AG08395 (cell line): ENCODE measurements around the gene ANKRD9.
A peak's percentile ranks its signal among the peaks of the same experiment; 100 is the strongest.
"Not testable (repeated sequence)": the region's sequence is repeated elsewhere in the genome, so short reads cannot be mapped to it uniquely, and the experiment has no call there.

Experiments used
- DNase-seq: peaks from one replicate; pipeline ENCODE4 v3.0.0; 2012; ENCODE audit warnings: mixed read lengths, low spot score

The ANKRD9 gene, protein sequence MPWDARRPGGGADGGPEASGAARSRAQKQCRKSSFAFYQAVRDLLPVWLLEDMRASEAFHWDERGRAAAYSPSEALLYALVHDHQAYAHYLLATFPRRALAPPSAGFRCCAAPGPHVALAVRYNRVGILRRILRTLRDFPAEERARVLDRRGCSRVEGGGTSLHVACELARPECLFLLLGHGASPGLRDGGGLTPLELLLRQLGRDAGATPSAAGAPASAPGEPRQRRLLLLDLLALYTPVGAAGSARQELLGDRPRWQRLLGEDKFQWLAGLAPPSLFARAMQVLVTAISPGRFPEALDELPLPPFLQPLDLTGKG

GRCh38 chr14:102509746-102510615 lies at the start of gene ANKRD9:
TSS of gene ANKRD9 (minus strand) at chr14:102509776. CDS start at chr14:102507889, 1,887 bp downstream.
- DNase-seq: peak; percentile 98

DNA sequence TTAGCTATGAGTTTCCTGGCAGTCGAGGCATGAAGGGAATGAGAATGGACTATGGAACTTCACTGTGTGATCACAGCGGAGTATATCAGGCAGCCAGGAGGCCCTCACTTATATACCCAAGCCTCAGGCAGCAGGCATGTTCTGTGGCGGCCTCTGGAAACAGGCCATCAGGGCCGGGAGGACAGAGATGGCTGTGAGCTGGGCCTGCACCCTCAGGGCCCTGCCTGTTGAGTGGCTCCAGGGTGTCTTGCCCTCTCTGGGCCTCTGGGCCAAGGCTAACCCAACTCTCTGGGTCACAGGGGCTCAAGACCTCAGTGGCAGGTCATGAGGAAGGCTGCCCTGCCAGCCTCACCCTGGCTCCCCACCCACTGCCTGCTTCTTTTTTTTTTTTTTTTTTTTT lies 49.0 kb upstream of the ANKRD9 start:
- DNase-seq: no peak

DNA sequence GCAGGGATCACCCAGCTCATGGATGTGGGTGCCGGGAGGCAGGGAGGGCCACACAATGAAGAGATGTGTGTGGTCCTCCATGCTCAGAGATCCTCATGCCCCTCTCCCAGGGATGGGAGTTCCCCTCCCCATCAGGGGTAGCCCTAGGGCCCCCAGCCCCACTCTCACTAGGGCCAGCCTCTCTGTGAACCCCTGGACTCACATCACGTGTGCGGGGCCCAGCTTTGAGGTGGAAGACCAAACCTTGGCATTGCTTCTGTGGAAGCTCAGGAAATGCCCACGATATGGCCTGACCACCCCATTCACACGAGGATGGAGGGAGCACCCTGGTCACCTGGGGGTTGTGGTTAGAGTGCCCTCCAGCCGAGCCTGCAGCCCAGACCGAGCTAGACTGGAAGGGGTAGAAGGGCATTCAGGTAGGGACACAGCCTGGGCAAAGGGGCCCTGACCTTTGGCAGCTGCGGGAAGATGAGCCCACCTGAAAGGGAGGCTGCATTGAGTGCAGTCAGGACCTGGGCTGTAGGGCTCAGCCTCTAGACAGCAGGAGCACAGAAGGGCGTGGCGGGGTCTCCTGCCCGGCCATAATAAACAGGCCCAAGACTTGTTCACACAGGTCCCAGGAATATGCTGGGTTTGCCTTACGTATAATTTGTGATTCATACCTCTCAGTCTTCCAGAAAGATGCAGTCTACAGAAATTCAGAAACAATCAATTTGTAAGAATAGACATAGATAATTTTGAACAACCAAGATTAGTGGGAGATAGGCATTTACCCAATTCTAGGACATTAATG lies 48.1 kb upstream of the ANKRD9 start:
- no peak for DNase-seq

DNA sequence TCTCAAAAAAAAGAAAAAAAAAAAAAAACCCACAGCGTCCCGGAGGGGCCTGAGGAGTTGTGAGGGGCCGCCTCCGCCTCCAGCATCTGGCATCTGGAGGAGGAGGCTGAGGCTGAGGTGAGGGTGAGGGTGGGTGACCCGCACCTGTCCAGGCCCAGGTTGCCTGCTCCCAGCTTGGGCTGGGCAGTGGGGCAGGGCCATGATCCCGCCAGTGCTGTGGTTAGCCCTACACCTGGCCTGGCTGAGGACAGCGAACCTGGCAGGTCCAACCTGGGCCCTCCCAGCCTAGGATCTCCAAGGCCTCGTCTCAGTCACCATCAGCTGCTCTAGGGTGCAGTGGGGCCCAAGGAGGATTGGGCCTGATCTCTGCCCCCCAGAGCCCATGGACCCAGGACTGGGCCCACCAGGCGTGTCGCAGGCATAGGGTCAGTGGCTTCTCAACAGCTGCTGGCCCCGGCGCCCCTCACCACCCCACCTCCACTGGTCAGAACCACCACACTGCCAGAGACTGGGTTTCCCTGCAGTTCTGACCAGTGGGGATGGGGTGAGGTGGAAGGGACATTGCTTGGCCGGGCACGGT lies 46.6 kb upstream of the ANKRD9 start:
- DNase-seq: no peak

- DNase-seq: peak; percentile 35
These were observed 45.5 kb upstream of the ANKRD9 start for GRCh38 chr14:102554821-102555819.

- DNase-seq: no peak
These were observed 42.6 kb upstream of the ANKRD9 start for GRCh38 chr14:102551995-102552705.

- DNase-seq: not testable (repeated sequence)
These were observed 41.4 kb upstream of the ANKRD9 start for GRCh38 chr14:102550927-102551401.

DNA sequence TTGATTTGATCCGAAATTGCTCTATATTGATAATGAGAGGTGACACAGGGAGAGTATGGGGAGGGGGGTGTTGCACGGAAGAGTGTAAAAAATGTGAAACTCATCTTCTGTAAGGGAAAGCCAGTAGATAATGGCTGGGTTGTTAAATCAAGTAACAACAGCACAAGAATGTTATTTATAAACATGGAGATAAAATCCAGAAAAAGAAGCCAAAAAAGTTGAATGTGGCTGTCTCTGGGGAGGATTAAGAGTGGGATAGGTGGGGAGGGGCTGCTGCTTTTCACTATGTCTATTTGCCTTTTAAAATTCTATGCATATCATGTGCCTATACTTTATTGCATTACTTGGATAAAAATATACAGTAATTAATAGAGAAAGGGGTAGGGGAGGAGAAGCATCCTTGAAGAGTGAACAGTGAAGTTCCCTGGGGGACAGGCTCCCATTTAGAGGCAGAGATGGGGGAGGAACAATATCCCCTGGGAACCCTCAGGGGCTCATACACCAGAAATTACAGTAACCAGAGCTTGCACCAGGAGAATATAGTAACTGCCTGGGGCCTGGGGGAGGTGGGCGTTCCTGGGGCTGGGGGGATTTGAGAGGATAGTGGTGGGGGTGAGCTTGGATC lies 39.2 kb upstream of the ANKRD9 start:
- DNase-seq: no peak

DNA sequence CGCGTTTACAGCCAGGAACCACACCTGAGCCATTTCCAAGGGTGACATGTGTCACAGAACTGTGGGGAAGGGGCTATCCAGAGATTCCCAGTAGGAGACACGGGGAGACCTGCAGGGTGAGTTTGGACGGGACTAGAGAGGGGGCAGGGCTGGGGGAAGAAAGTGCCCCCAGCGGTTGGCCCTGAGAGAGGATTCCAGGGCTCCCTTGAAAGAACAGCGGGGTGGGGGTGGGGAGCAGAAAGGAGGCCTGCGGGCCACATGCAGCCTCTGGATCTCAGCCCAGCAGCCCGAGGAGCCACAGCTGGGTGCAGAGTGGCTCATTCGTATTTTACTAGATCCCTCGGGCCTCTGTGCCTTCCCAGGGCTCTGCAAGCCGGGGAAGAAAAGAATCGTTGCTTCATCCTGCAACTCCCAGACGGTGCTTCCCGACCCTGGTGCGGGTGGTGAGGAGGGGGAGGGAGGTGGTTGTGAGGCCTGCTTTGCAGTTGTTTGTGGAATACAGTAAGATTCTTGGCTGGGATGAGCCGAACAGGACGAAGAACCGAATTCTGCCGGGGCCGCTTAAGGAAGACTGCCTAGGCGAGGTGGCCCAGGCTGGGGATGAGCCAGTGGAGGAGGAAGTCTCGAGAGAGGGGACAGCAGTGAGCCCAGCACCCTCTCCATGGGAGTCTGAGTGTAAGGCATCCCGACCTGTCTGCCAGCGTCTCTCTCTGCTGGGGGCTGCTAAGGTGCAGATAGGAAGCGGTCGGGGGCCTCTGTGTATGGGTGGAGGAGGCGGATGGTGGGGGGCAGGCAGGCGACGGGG lies 36.1 kb upstream of the ANKRD9 start:
- peak; percentile 37 for DNase-seq

GRCh38 chr14:102544747-102545460 lies 35.3 kb upstream of the ANKRD9 start:
- no peak for DNase-seq

- DNase-seq: no peak
These were observed 34.6 kb upstream of the ANKRD9 start for GRCh38 chr14:102544046-102544746.

DNA sequence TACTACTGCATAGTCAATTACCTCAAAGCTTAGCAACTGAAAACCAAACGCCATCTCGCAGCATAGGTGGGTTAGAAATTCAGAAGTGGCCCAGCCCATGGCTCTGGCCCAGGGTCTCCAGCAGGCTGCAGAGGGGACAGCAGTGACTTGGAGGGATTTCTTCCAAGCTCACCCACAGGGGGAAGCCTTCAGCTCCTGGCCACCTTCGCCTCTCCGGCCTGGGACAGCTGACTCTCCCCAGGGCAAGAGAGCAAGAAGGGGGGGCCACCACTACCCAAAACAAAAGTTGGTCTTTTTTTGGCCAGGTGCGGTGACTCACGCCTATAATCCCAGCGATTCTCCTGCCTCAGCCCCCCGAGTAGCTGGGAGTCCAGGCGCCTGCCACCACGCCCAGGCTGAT lies 32.2 kb upstream of the ANKRD9 start:
- no peak for DNase-seq

- DNase-seq: not testable (repeated sequence)
These were observed 31.5 kb upstream of the ANKRD9 start for GRCh38 chr14:102541029-102541491.

DNA sequence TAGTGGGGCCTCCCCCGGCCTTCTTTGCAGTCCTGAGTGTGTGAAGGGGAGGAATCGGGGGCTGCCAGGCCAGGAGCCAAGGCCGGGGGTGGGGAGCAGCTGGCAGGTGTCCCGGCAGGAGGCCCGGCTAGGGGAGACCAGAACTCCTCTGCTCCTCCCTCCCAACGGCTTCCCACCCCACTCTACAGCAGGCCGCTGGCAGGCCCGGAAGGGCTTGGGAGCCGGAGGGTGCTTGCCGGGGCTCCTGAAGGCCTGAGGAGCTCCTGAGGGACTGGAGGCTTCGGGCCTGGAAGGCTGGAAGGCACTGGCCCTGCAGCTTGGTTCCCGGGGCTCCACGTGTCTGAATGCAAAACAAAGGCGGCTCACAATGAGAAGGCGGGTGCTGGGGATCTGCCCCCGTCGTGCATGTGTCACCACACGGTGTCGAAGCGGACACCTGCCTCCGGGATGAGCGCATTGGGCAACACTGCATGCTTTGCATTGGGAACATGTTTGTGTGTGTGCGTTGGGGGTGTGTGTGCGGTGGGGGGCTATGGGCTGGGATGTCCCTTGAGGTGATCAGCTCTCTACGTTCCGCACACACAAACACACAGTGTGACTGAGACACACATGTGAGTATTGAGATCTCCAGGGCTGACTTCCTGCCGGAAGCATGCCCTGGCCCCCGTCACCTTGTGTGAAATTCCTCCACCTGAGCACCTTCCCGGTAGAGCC lies 30.9 kb upstream of the ANKRD9 start:
- DNase-seq: no peak

GRCh38 chr14:102539544-102540314 lies 30.2 kb upstream of the ANKRD9 start:
- DNase-seq: no peak
